Parathyroid adenoma (tissue), 2 donors: ENCODE measurements around the gene WDR87.

ENCODE experiments used
- H2AFZ ChIP-seq: fragments of 300-600 bp; sonication (generic); one replicate; pipeline ENCODE4 v1.7.0; 2017; ENCODE audit warnings: antibody characterized with exemption, mild to moderate bottlenecking
- H3K27ac ChIP-seq: fragments of 300-600 bp; sonication (generic); one replicate; pipeline ENCODE4 v1.7.0; 2017
- H3K27me3 ChIP-seq: fragments of 300-600 bp; sonication (generic); one replicate; pipeline ENCODE4 v1.7.0; 2017; ENCODE audit warnings: low read length; ENCODE audit not compliant: control insufficient read depth, insufficient read depth
- H3K36me3 ChIP-seq: fragments of 300-600 bp; sonication (generic); one replicate; pipeline ENCODE4 v1.7.0; 2017; ENCODE audit warnings: low read length; ENCODE audit not compliant: control insufficient read depth, insufficient read depth
- H3K4me1 ChIP-seq: fragments of 300-600 bp; sonication (generic); one replicate; pipeline ENCODE4 v1.7.0; 2017; ENCODE audit warnings: control low read depth
- H3K4me2 ChIP-seq: fragments of 300-600 bp; sonication (generic); one replicate; pipeline ENCODE4 v1.7.0; 2017; ENCODE audit warnings: low read length
- H3K4me3 ChIP-seq: fragments of 300-600 bp; sonication (generic); one replicate; pipeline ENCODE4 v1.7.0; 2017; ENCODE audit warnings: low read depth, low read length
- H3K79me2 ChIP-seq: fragments of 300-600 bp; sonication (generic); one replicate; pipeline ENCODE4 v1.7.0; 2017; ENCODE audit warnings: control low read depth
- H3K9ac ChIP-seq: fragments of 300-600 bp; sonication (generic); one replicate; pipeline ENCODE4 v1.7.0; 2017; ENCODE audit warnings: mild to moderate bottlenecking
- H3K9me3 ChIP-seq: fragments of 300-600 bp; sonication (generic); one replicate; pipeline ENCODE4 v1.7.0; 2017; ENCODE audit warnings: low read length; ENCODE audit not compliant: control insufficient read depth
- CTCF ChIP-seq: fragments of 300-600 bp; sonication (generic); IDR thresholded peaks from one replicate; pipeline ENCODE4 v1.7.0; 2017; ENCODE audit warnings: antibody characterized with exemption, mild to moderate bottlenecking
- donor health status: primary hyperparathyroidism.

The WDR87 gene

GRCh38 chr19:37947778-37948177, 41.4 kb upstream of the WDR87 start:
- Histone ChIP-seq H3K4me3 (no peak overlapping the region), H3K27me3 (no peaks in the 10 kb centered on the region), H3K9ac (no peak overlapping the region), H3K4me2 (no peak overlapping the region), H3K79me2 (peaks cover 12% of the 10 kb centered on the region), H3K36me3 (no peaks in the 10 kb centered on the region), H2AFZ (no peak overlapping the region), H3K27ac (no peak overlapping the region), H3K9me3 (no peaks in the 10 kb centered on the region), H3K4me1 (no peaks in the 10 kb centered on the region)
- TF ChIP-seq CTCF = no peak

GRCh38 chr19:37946132-37946531, 39.7 kb upstream of the WDR87 start:
- no peaks in the 10 kb centered on the region for H3K9me3 ChIP-seq
- H3K36me3 ChIP-seq = no peaks in the 10 kb centered on the region
- H2AFZ ChIP-seq = no peak overlapping the region
- H3K79me2 ChIP-seq = peaks cover 12% of the 10 kb centered on the region
- no peak for TF ChIP-seq CTCF
- no peak overlapping the region for H3K4me2 ChIP-seq
- H3K27ac ChIP-seq = no peak overlapping the region
- H3K4me3 ChIP-seq = no peak overlapping the region
- no peak overlapping the region for H3K9ac ChIP-seq
- no peaks in the 10 kb centered on the region for H3K27me3 ChIP-seq
- no peaks in the 10 kb centered on the region for H3K4me1 ChIP-seq

GRCh38 chr19:37943480-37943879, 37.1 kb upstream of the WDR87 start:
- TF ChIP-seq CTCF = no peak
- H3K27ac ChIP-seq = no peak overlapping the region
- no peaks in the 10 kb centered on the region for H3K9me3 ChIP-seq
- H3K9ac ChIP-seq = no peak overlapping the region
- no peaks in the 10 kb centered on the region for H3K27me3 ChIP-seq
- no peaks in the 10 kb centered on the region for H3K4me1 ChIP-seq
- H2AFZ ChIP-seq = no peak overlapping the region
- peaks cover 14% of the 10 kb centered on the region for H3K79me2 ChIP-seq
- H3K4me2 ChIP-seq = no peak overlapping the region
- H3K4me3 ChIP-seq = no peak overlapping the region
- H3K36me3 ChIP-seq = no peaks in the 10 kb centered on the region

- Histone ChIP-seq H2AFZ (no peak overlapping the region), H3K9me3 (no peaks in the 10 kb centered on the region), H3K4me1 (no peaks in the 10 kb centered on the region), H3K9ac (no peak overlapping the region), H3K4me3 (no peak overlapping the region), H3K27me3 (no peaks in the 10 kb centered on the region), H3K36me3 (no peaks in the 10 kb centered on the region), H3K4me2 (no peak overlapping the region), H3K27ac (no peak overlapping the region), H3K79me2 (peaks cover 14% of the 10 kb centered on the region)
- no peak for TF ChIP-seq CTCF
Measured at GRCh38 chr19:37942516-37942902, 36.1 kb upstream of the WDR87 start.

GRCh38 chr19:37941782-37942515, 35.6 kb upstream of the WDR87 start:
- TF ChIP-seq CTCF = no peak
- no peaks in the 10 kb centered on the region for H3K36me3 ChIP-seq
- H3K4me1 ChIP-seq = no peaks in the 10 kb centered on the region
- no peak overlapping the region for H3K4me2 ChIP-seq
- no peak overlapping the region for H3K9ac ChIP-seq
- no peaks in the 10 kb centered on the region for H3K9me3 ChIP-seq
- no peak overlapping the region for H3K27ac ChIP-seq
- H2AFZ ChIP-seq = no peak overlapping the region
- peaks cover 15% of the 10 kb centered on the region for H3K79me2 ChIP-seq
- H3K27me3 ChIP-seq = no peaks in the 10 kb centered on the region
- H3K4me3 ChIP-seq = no peak overlapping the region
